WTC11 (cell line): ENCODE measurements around the gene KCNA5. TPM values are rescaled to one million over a fixed set of nuclear protein-coding genes. Genes with fewer than 3 reads are reported as not detected.

Experiments used
- ATAC-seq: fragments of 200-7000 bp; cut with Tn5 transposase; 2 replicates; pipeline ENCODE4 v1.10.0; 2021; ENCODE audit warnings: mild to moderate bottlenecking, moderate library complexity
- CTCF ChIA-PET: fragments of 300-600 bp; sonication (Branson Sonifier 250); formaldehyde crosslinking; loops from one replicate; lab custom pipeline; 2021; ENCODE audit warnings: antibody characterized with exemption; lab: Charles Lee
- POLR2A ChIA-PET: fragments of 350-600 bp; sonication (Branson Sonifier 250); formaldehyde crosslinking; loops from one replicate; lab custom pipeline; 2021; ENCODE audit warnings: antibody characterized with exemption; lab: Charles Lee
- DNase-seq: peaks from one replicate; pipeline ENCODE4 v3.0.0; 2021; ENCODE audit warnings: low spot score
- H3K27ac Mint-ChIP-seq: 2 replicates; pipeline ENCODE4 v1.8.0; 2021; ENCODE audit warnings: mixed read lengths
- H3K27me3 Mint-ChIP-seq: 2 replicates; pipeline ENCODE4 v1.8.0; 2021; ENCODE audit warnings: low read depth, mild to moderate bottlenecking, moderate library complexity, mixed read lengths
- H3K36me3 Mint-ChIP-seq: 2 replicates; pipeline ENCODE4 v1.8.0; 2021; ENCODE audit warnings: mixed read lengths
- H3K4me1 Mint-ChIP-seq: 2 replicates; pipeline ENCODE4 v1.8.0; 2022; ENCODE audit warnings: mixed read lengths
- H3K4me3 Mint-ChIP-seq: 2 replicates; pipeline ENCODE4 v1.8.0; 2021; ENCODE audit warnings: mild to moderate bottlenecking, moderate library complexity, mixed read lengths
- H3K9me3 Mint-ChIP-seq: 2 replicates; pipeline ENCODE4 v1.8.0; 2021; ENCODE audit warnings: mixed read lengths
- ELF4 ChIP-seq: sonication (generic); formaldehyde crosslinking; IDR thresholded peaks from 2 replicates; pipeline ENCODE4 v1.8.1; 2022; ENCODE audit warnings: low read depth, mild to moderate bottlenecking, moderate library complexity, missing genetic modification reagents
- ESRRA ChIP-seq: sonication (generic); formaldehyde crosslinking; IDR thresholded peaks from 2 replicates; pipeline ENCODE4 v1.8.1; 2022; ENCODE audit warnings: mild to moderate bottlenecking, missing genetic modification reagents, borderline replicate concordance
- ETV6 ChIP-seq: sonication (generic); formaldehyde crosslinking; IDR thresholded peaks from 2 replicates; pipeline ENCODE4 v1.8.1; 2022; ENCODE audit warnings: mild to moderate bottlenecking, missing genetic modification reagents
- FOXJ3 ChIP-seq: sonication (generic); formaldehyde crosslinking; IDR thresholded peaks from 2 replicates; pipeline ENCODE4 v1.9.0; 2021; ENCODE audit warnings: missing genetic modification reagents, mild to moderate bottlenecking, borderline replicate concordance
- FOXK1 ChIP-seq: sonication (generic); formaldehyde crosslinking; IDR thresholded peaks from 2 replicates; pipeline ENCODE4 v1.8.0; 2022; ENCODE audit warnings: mild to moderate bottlenecking, moderate library complexity, missing genetic modification reagents
- FOXP1 ChIP-seq: sonication (generic); formaldehyde crosslinking; IDR thresholded peaks from 2 replicates; pipeline ENCODE4 v1.8.0; 2022; ENCODE audit warnings: missing genetic modification reagents, mild to moderate bottlenecking, moderate library complexity, borderline replicate concordance
- KAT7 ChIP-seq: sonication (generic); formaldehyde crosslinking; IDR thresholded peaks from 2 replicates; pipeline ENCODE4 v1.8.1; 2023; ENCODE audit warnings: missing genetic modification reagents, mild to moderate bottlenecking, borderline replicate concordance
- MXD4 ChIP-seq: fragments of 250-450 bp; sonication (Bioruptor Pico); IDR thresholded peaks from 2 replicates; pipeline ENCODE4 v1.8.0; 2021; ENCODE audit warnings: mild to moderate bottlenecking, moderate library complexity, borderline replicate concordance
- NFE2L1 ChIP-seq: sonication (generic); formaldehyde crosslinking; IDR thresholded peaks from 2 replicates; pipeline ENCODE4 v1.8.1; 2023; ENCODE audit warnings: missing genetic modification reagents
- NR1H2 ChIP-seq: sonication (generic); formaldehyde crosslinking; IDR thresholded peaks from 2 replicates; pipeline ENCODE4 v1.9.0; 2021; ENCODE audit warnings: mild to moderate bottlenecking, moderate library complexity, missing genetic modification reagents
- RELA ChIP-seq: sonication (generic); formaldehyde crosslinking; IDR thresholded peaks from 2 replicates; pipeline ENCODE4 v1.8.1; 2022; ENCODE audit warnings: missing genetic modification reagents, mild to moderate bottlenecking, borderline replicate concordance
- SP1 ChIP-seq: sonication (generic); formaldehyde crosslinking; conservative IDR thresholded peaks from 2 replicates; pipeline ENCODE4 v1.8.1; 2022; ENCODE audit warnings: missing genetic modification reagents
- TEAD1 ChIP-seq: sonication (generic); formaldehyde crosslinking; IDR thresholded peaks from 2 replicates; pipeline ENCODE4 v1.8.0; 2022; ENCODE audit warnings: mild to moderate bottlenecking, missing genetic modification reagents
- TP53 ChIP-seq: sonication (generic); formaldehyde crosslinking; IDR thresholded peaks from 2 replicates; pipeline ENCODE4 v1.8.1; 2023; ENCODE audit warnings: mild to moderate bottlenecking, missing genetic modification reagents
- ZNF121 ChIP-seq: sonication (generic); formaldehyde crosslinking; IDR thresholded peaks from 2 replicates; pipeline ENCODE4 v1.8.0; 2023; ENCODE audit warnings: missing genetic modification reagents
- ZNF138 ChIP-seq: sonication (generic); formaldehyde crosslinking; conservative IDR thresholded peaks from 2 replicates; pipeline ENCODE4 v1.8.1; 2022; ENCODE audit warnings: mild to moderate bottlenecking, moderate library complexity, missing genetic modification reagents
- ZNF232 ChIP-seq: sonication (generic); formaldehyde crosslinking; IDR thresholded peaks from 2 replicates; pipeline ENCODE4 v1.8.0; 2022; ENCODE audit warnings: mild to moderate bottlenecking, missing genetic modification reagents
- ZNF263 ChIP-seq: sonication (generic); formaldehyde crosslinking; IDR thresholded peaks from 2 replicates; pipeline ENCODE4 v1.8.1; 2022; ENCODE audit warnings: low read depth, mild to moderate bottlenecking, moderate library complexity, missing genetic modification reagents
- ZNF317 ChIP-seq: sonication (generic); formaldehyde crosslinking; IDR thresholded peaks from 2 replicates; pipeline ENCODE4 v1.8.1; 2023; ENCODE audit warnings: low read depth, mild to moderate bottlenecking, moderate library complexity, missing genetic modification reagents, borderline replicate concordance
- ZNF423 ChIP-seq: fragments of 250-450 bp; sonication (Bioruptor Pico); IDR thresholded peaks from 2 replicates; pipeline ENCODE4 v2.1.2; 2022; ENCODE audit warnings: mild to moderate bottlenecking, moderate library complexity
- total RNA-seq: library from RNA; stranded (reverse); gene quantifications from 3 replicates; pipeline ENCODE4 v1.2.3, GENCODE V29; 2021
- TF ChIP-seq, protein P1 (sequence below): sonication (generic); formaldehyde crosslinking; IDR thresholded peaks from 2 replicates; pipeline ENCODE4 v1.8.0; 2022; ENCODE audit warnings: mild to moderate bottlenecking, missing genetic modification reagents
- TF ChIP-seq, protein P2 (sequence below): fragments of 250-450 bp; sonication (Bioruptor Pico); IDR thresholded peaks from 2 replicates; pipeline ENCODE4 v1.9.0; 2021; ENCODE audit warnings: moderate library complexity, mild to moderate bottlenecking, inconsistent platforms, borderline replicate concordance
- TF ChIP-seq, protein P3 (sequence below): fragments of 250-450 bp; sonication (Bioruptor Pico); IDR thresholded peaks from 2 replicates; pipeline ENCODE4 v1.8.0; 2021; ENCODE audit warnings: mild to moderate bottlenecking
- TF ChIP-seq, protein P4 (sequence below): fragments of 250-450 bp; sonication (Bioruptor Pico); IDR thresholded peaks from 2 replicates; pipeline ENCODE4 v1.9.0; 2021; ENCODE audit warnings: mild to moderate bottlenecking
- TF ChIP-seq, protein P5 (sequence below): sonication (generic); formaldehyde crosslinking; IDR thresholded peaks from 2 replicates; pipeline ENCODE4 v1.8.1; 2022; ENCODE audit warnings: low read depth, missing genetic modification reagents, borderline replicate concordance

KCNA5 gene
- total RNA-seq, 1 experiment from 2014 or later = 0.22 TPM

DNA sequence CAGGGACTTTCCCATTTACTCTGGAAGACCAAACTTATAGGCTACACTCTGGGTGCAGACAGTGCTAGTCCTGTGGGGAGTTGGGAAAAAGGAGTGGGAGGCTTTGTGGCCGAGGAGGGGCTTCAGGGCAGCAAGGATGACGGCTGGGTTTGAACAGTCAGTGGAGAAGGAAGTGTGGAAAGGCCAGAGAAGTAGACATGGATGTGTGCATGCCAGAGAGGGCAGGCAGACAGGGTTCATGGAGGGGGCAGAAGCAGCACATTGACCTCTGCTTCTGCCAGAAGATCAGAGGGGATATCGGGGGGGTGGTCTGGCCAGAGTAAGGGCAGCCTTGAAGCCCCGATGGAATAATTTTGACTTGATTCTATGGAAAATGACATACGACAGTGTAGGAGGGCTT is 27.2 kb upstream of the KCNA5 start:
- H3K27me3 Mint-ChIP-seq = no peaks in the 10 kb centered on the region
- CTCF ChIA-PET = interaction anchor here (1.2 kb wide), 1 partner anchor 161 kb away, joined by 5 read pairs; no protein-coding TSS in a partner anchor

DNA sequence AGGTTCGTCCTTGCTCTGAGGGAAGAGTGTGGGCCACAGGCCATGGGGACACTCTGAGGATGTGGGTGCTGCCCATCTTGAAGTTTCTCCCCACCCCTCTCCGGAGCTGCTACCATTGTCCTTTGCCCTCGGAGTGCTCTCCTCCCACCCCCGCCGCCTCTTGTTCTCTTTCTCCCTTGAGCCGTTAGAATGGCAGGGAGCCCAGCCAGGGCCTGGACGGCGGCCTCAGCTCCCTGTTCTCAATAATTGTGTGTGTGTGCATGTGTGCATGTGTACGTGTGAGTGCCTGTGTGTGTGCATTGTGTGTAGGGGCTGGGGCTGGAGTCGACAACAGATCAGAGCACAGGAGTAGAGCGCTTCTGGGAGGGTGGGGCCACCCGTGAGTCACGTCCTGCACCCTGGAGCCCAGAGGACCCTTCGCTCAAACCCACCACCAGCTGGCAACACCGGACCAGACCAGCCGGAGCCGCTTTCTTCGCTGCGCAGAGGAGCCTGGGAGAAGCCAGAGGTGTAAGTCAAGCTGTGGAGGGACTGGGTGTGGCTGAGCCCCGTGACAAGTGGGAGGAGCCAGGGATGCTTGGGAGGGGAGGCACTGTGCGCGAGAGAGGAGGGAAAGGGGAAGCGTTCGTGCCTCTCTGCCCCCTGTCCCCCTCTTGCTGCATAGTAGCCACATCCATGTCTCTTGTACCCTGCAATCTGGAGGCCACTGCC is 25.9 kb upstream of the KCNA5 start:
- Mint-ChIP-seq H3K9me3 (no peaks in the 10 kb centered on the region), H3K27ac (no peak overlapping the region), H3K4me3 (peak overlapping the region; percentile 14; the same call in 1 of the 2 replicates), H3K4me1 (peaks cover 10% of the 10 kb centered on the region), H3K36me3 (no peaks in the 10 kb centered on the region)
- POLR2A ChIA-PET = no interaction called here
- TF ChIP-seq ZNF232 (CRISPR knock-in tag) (no peak), ZNF138 (CRISPR knock-in tag) (no peak)
- TF ChIP-seq, protein P1, sequence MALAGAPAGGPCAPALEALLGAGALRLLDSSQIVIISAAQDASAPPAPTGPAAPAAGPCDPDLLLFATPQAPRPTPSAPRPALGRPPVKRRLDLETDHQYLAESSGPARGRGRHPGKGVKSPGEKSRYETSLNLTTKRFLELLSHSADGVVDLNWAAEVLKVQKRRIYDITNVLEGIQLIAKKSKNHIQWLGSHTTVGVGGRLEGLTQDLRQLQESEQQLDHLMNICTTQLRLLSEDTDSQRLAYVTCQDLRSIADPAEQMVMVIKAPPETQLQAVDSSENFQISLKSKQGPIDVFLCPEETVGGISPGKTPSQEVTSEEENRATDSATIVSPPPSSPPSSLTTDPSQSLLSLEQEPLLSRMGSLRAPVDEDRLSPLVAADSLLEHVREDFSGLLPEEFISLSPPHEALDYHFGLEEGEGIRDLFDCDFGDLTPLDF = no peak
- TF ChIP-seq, all 79 proteins: peak for 0
- DNase-seq (no peak), ATAC-seq (peak; percentile 21)
- H3K27me3 Mint-ChIP-seq = peaks cover 4% of the 10 kb centered on the region
- CTCF ChIA-PET = interaction anchor here (1.0 to 1.6 kb wide), 3 partner anchors 66 to 162 kb away, joined by 3 to 6 read pairs (median 5); no protein-coding TSS in a partner anchor

More for the DNA sequence above, 27.2 kb upstream of the KCNA5 start:
- Mint-ChIP-seq H3K4me1 (peaks cover 7% of the 10 kb centered on the region), H3K4me3 (no peak overlapping the region), H3K9me3 (no peaks in the 10 kb centered on the region), H3K36me3 (no peaks in the 10 kb centered on the region), H3K27ac (no peak overlapping the region)
- POLR2A ChIA-PET = no interaction called here
- TF ChIP-seq FOXJ3 (CRISPR knock-in tag) = no peak
- TF ChIP-seq, protein P2, sequence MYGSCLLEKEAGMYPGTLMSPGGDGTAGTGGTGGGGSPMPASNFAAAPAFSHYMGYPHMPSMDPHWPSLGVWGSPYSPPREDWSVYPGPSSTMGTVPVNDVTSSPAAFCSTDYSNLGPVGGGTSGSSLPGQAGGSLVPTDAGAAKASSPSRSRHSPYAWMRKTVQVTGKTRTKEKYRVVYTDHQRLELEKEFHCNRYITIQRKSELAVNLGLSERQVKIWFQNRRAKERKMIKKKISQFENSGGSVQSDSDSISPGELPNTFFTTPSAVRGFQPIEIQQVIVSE (CRISPR knock-in tag) = no peak
- no peak for TF ChIP-seq ZNF263 (CRISPR knock-in tag)
- no peak for TF ChIP-seq SP1 (CRISPR knock-in tag)
- TF ChIP-seq ZNF423 (CRISPR knock-in tag) = no peak
- TF ChIP-seq, protein P3, sequence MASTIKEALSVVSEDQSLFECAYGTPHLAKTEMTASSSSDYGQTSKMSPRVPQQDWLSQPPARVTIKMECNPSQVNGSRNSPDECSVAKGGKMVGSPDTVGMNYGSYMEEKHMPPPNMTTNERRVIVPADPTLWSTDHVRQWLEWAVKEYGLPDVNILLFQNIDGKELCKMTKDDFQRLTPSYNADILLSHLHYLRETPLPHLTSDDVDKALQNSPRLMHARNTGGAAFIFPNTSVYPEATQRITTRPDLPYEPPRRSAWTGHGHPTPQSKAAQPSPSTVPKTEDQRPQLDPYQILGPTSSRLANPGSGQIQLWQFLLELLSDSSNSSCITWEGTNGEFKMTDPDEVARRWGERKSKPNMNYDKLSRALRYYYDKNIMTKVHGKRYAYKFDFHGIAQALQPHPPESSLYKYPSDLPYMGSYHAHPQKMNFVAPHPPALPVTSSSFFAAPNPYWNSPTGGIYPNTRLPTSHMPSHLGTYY (CRISPR knock-in tag) = no peak
- no peak for TF ChIP-seq KAT7
- no peak for TF ChIP-seq ELF4 (CRISPR knock-in tag)
- no peak for TF ChIP-seq NFE2L1 (CRISPR knock-in tag)
- TF ChIP-seq RELA (CRISPR knock-in tag) = no peak
- no peak for TF ChIP-seq ZNF232 (CRISPR knock-in tag)
- TF ChIP-seq ZNF138 (CRISPR knock-in tag) = no peak
- no peak for DNase-seq
- ATAC-seq = no peak

DNA sequence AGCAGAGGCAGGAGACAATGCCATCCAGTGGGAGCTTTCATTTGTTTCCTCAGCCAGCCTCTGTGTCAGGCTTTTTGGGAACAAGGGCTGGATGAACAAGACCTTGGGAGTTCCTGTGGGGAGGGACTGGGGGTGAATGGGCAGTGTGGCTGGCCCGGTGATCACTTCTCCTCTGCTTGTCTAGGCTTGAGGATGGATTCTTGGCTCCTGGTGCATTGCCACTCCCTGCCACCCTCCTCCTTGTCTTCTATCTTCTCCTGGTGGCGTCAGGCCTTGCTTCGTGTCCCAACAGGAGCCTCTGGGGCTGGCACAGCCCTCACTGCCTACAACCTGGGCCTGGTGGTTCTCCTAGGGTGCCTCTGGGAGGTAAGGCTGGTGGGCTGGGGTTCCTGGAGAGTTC is 25.0 kb upstream of the KCNA5 start:
- Mint-ChIP-seq H3K27me3 (peaks cover 4% of the 10 kb centered on the region), H3K27ac (no peak overlapping the region), H3K4me3 (no peak overlapping the region), H3K36me3 (no peaks in the 10 kb centered on the region), H3K4me1 (peaks cover 13% of the 10 kb centered on the region), H3K9me3 (no peaks in the 10 kb centered on the region)
- POLR2A ChIA-PET = no interaction called here
- CTCF ChIA-PET = interaction anchor here (0.6 to 1.6 kb wide), 2 partner anchors 65 to 163 kb away, joined by 3 to 6 read pairs; no protein-coding TSS in a partner anchor
- no peak for TF ChIP-seq ZNF121
- no peak for DNase-seq
- ATAC-seq = no peak

DNA sequence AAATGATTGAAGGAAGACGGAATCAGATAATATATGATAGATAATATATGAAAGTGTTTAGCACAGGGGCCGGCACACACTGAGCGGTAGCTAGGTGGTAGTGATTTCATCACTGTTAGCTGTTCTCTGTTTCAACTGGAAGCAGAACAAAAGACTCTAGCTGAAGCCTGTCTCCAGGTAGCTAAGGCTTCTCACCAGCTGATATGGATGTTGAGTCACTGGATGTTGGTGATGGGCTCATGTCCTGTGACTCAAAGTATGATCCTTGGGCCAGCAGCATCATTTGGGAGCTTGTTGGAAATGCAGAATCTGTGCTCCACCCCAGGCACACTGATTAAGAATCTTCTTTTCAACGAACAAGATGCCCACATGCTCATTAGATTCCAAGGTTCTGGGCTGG is 21.7 kb upstream of the KCNA5 start:
- CTCF ChIA-PET = interaction anchor here (0.6 to 2.7 kb wide), 18 partner anchors 10 to 411 kb away, joined by 3 to 15 read pairs (median 4); partner anchors contain the start of gene KCNA1
- POLR2A ChIA-PET = no interaction called here
- no peaks in the 10 kb centered on the region for H3K9me3 Mint-ChIP-seq
- H3K4me1 Mint-ChIP-seq = peaks cover 23% of the 10 kb centered on the region
- no peak overlapping the region for H3K4me3 Mint-ChIP-seq
- DNase-seq (no peak), ATAC-seq (no peak)
- no peaks in the 10 kb centered on the region for H3K36me3 Mint-ChIP-seq
- H3K27ac Mint-ChIP-seq = no peak overlapping the region
- H3K27me3 Mint-ChIP-seq = peaks cover 4% of the 10 kb centered on the region
- TF ChIP-seq, protein P4, sequence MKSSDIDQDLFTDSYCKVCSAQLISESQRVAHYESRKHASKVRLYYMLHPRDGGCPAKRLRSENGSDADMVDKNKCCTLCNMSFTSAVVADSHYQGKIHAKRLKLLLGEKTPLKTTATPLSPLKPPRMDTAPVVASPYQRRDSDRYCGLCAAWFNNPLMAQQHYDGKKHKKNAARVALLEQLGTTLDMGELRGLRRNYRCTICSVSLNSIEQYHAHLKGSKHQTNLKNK (CRISPR knock-in tag) = no peak
- TF ChIP-seq TP53 (no peak), SP1 (CRISPR knock-in tag) (no peak), NR1H2 (CRISPR knock-in tag) (no peak), MXD4 (CRISPR knock-in tag) (no peak), NFE2L1 (CRISPR knock-in tag) (no peak), ESRRA (CRISPR knock-in tag) (no peak), TEAD1 (no peak), ETV6 (CRISPR knock-in tag) (no peak), ZNF317 (CRISPR knock-in tag) (no peak), FOXK1 (CRISPR knock-in tag) (no peak), FOXP1 (CRISPR knock-in tag) (no peak), ZNF423 (CRISPR knock-in tag) (no peak)
- TF ChIP-seq, protein P5, sequence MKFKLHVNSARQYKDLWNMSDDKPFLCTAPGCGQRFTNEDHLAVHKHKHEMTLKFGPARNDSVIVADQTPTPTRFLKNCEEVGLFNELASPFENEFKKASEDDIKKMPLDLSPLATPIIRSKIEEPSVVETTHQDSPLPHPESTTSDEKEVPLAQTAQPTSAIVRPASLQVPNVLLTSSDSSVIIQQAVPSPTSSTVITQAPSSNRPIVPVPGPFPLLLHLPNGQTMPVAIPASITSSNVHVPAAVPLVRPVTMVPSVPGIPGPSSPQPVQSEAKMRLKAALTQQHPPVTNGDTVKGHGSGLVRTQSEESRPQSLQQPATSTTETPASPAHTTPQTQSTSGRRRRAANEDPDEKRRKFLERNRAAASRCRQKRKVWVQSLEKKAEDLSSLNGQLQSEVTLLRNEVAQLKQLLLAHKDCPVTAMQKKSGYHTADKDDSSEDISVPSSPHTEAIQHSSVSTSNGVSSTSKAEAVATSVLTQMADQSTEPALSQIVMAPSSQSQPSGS = no peak
